Raji (cell line): ENCODE results near the gene PTGES2.

Experiments
- POLR2A ChIP-seq: IDR thresholded peaks from 2 replicates; pipeline ENCODE4 v1.6.1; 2011; ENCODE audit warnings: low read depth, low read length, control low read depth; ENCODE audit not compliant: insufficient read depth

PTGES2 gene

GRCh38 chr9:128117613-128118471 is 9.7 kb downstream of the PTGES2 start:
- TF ChIP-seq POLR2A, result no peak

DNA sequence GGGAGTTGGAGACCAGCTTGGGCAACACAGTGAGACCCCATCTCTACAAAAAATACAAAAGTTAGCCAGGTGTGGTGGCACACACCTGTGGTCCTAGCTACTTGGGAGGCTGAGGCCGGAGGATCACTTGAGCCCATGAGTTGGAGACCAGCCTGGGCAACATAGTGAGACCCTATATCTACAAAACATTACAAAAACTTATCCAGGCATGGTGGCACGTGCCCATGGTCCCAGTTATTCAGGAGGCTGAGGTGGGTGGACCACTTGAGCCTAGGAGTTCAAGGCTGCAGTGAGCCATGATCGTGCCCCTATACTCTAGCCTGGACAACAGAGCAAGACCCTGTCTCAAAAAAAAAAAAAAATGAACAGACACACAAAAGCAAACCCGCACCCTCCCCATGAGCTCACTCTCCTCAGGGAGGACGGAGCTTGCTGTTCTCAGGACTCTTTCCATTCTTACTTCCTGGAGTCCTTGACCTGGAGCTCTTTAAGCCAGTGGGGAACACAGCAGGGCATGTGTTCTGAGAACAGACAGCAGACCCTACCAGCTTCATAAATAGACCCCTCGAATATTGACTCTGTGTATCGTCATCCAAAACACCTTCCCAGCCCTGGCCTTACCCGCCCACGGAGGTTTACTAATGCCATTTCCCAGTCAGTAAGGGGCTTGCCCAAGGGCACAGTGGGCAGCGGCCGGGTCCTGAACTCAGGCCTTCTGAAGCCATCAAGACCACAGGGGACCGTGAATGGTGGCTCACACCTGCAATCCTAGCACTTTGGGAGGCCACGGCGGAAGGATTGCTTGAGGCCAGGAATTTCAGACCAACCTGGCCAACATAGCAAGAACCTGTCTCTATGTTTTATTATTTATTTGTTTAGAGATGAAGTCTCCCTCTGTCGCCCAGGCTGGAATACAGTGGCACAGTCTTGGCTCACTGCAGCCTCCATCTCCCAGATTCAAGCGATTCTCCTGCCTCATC is 11.1 kb downstream of the PTGES2 start:
- TF ChIP-seq POLR2A, result no peak

DNA sequence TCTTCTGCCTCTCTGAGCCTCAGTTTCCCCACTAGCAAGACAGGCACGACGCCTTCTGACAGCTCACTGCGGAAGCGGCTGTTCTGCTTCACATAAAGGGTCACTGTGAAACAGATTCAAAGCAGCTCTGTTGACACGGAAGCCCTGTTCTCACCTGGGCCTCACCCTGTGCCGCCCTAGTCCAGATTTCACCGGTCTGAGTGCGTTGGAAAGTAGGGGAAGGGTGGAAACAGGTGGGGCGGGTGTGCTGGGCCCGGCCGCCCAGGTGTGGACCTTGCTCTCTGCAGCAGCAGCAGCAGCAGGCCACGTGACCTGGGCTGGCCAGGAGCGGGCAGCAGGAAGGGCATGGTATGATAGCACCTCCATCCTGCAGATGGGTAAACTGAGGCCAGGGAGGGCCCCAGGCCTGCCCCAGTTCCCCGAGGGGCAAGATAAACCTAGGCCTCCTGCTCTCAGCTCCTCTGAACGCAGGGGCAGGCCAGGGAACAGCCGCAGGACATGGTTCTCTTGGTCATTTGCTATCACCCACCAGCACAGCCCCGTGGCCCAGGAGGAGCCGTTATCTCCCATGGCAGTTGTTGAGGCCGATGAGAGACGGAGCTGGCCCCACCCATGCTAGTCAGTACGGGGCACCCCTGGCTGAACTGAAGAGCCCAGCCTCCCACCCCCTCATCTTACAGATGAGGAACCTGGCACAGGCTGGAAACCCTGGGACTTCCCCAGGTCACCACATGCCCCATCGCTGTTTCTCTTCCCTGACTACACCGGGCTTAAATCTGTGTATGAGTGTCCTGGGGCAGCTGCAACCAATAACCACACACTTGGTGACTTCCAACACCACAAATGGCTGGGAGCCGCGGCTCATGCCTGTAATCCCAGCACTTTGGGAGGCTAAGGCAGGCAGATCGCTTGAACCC is 12.1 kb downstream of the PTGES2 start:
- TF ChIP-seq POLR2A, result no peak

GRCh38 chr9:128114326-128115186 is 13.0 kb downstream of the PTGES2 start:
- TF ChIP-seq POLR2A, result no peak

GRCh38 chr9:128113526-128114325 is 13.8 kb downstream of the PTGES2 start:
- TF ChIP-seq POLR2A, result no peak

DNA sequence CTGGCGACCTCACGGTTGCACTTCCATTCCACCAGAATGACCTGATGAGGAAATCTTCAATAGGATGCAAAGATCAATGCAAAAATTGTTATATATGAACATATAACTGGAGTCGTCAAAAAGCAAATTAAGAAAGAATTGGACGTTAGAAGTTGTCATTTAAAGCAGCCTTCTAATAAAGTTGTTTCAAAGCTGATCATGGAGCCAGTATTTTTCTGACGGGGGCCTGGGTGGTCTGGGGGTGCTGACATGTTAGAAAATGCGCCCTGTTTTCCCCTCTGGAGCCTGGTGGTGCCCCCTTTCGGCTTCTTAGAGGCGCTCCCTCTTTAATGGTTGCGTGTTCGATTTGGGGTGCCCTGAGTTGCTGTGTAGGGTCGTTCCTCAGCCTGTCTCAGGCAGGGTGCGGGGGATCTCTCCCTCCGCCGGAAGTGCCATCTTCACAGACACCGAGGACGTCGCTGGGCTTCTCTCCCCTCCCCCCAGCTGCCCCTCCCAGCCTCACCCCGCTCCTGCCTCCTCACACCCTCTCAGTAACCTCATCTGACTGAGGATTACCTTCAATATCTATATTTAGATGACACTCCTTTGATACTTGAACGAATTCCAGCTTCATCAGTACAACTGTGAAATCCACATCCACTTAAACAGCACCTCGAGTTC is 18.3 kb downstream of the PTGES2 start:
- TF ChIP-seq POLR2A, result no peak

DNA sequence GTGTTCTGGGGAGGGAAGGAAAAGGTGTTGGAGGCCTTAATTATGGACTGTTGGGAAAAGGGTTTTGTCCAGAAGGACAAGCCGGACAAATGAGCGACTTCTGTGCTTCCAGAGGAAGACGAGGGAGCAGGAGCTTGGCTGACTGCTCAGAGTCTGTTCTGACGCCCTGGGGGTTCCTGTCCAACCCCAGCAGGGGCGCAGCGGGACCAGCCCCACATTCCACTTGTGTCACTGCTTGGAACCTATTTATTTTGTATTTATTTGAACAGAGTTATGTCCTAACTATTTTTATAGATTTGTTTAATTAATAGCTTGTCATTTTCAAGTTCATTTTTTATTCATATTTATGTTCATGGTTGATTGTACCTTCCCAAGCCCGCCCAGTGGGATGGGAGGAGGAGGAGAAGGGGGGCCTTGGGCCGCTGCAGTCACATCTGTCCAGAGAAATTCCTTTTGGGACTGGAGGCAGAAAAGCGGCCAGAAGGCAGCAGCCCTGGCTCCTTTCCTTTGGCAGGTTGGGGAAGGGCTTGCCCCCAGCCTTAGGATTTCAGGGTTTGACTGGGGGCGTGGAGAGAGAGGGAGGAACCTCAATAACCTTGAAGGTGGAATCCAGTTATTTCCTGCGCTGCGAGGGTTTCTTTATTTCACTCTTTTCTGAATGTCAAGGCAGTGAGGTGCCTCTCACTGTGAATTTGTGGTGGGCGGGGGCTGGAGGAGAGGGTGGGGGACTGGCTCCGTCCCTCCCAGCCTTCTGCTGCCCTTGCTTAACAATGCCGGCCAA is 19.1 kb downstream of the PTGES2 start:
- no peak for TF ChIP-seq POLR2A

DNA sequence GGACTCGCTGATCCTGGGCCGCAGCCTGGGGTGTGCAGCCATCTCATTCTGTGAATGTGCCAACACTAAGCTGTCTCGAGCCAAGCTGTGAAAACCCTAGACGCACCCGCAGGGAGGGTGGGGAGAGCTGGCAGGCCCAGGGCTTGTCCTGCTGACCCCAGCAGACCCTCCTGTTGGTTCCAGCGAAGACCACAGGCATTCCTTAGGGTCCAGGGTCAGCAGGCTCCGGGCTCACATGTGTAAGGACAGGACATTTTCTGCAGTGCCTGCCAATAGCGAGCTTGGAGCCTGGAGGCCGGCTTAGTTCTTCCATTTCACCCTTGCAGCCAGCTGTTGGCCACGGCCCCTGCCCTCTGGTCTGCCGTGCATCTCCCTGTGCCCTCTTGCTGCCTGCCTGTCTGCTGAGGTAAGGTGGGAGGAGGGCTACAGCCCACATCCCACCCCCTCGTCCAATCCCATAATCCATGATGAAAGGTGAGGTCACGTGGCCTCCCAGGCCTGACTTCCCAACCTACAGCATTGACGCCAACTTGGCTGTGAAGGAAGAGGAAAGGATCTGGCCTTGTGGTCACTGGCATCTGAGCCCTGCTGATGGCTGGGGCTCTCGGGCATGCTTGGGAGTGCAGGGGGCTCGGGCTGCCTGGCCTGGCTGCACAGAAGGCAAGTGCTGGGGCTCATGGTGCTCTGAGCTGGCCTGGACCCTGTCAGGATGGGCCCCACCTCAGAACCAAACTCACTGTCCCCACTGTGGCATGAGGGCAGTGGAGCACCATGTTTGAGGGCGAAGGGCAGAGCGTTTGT is 19.9 kb downstream of the PTGES2 start:
- TF ChIP-seq POLR2A, result no peak

DNA sequence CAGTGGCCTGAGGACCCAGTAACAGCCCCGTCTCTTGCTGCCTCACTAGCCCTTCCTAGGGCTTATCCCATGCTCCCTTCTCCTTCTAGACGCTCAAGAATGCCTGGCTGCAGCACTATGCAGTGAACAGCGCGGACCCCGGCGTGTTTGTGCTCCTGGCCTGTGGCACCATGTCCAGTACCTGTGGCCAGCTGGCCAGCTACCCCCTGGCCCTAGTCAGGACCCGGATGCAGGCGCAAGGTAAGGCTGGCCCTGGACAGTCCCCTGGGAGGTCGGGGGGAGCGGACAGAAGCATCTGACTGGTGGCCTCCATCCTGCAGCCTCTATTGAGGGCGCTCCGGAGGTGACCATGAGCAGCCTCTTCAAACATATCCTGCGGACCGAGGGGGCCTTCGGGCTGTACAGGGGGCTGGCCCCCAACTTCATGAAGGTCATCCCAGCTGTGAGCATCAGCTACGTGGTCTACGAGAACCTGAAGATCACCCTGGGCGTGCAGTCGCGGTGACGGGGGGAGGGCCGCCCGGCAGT is 20.5 kb downstream of the PTGES2 start:
- no peak for TF ChIP-seq POLR2A

- TF ChIP-seq POLR2A, result no peak
Observed at GRCh38 chr9:128106181-128106939, 21.2 kb downstream of the PTGES2 start.

GRCh38 chr9:128105538-128106175 is 21.9 kb downstream of the PTGES2 start:
- TF ChIP-seq POLR2A, result no peak
